Tibial artery (tissue), 4 donors: ENCODE measurements around the gene VPS41.

Source experiments
- DNase-seq, 2 donors: peaks; one replicate each; pipeline ENCODE4 v3.0.0-alpha.2; 2019
- H3K27ac ChIP-seq, 2 donors: fragments of 200-600 bp; sonication (generic) in 1 of 2; 1 replicate in 1 of 2; 2 replicates in 1 of 2; pipeline ENCODE4 v1.5.1; 2018 to 2019; ENCODE audit warnings: mild to moderate bottlenecking in 1 of 2
- H3K27me3 ChIP-seq, 2 donors: fragments of 200-600 bp; sonication (generic) in 1 of 2; one replicate each; pipeline versions ENCODE4 v1.5.1 to v1.6.0; 2016 to 2019
- H3K36me3 ChIP-seq, 3 donors: fragments of 200-600 bp; sonication (generic) in 2 of 3; one replicate each; pipeline ENCODE4 v1.5.1; 2016 to 2019; ENCODE audit warnings: mild to moderate bottlenecking in 2 of 3
- H3K4me1 ChIP-seq, 4 donors: fragments of 200-600 bp; sonication (generic) in 2 of 4; 1 replicate in 3 of 4; 2 replicates in 1 of 4; pipeline ENCODE4 v1.5.1; 2016 to 2019
- H3K4me3 ChIP-seq, 2 donors: fragments of 200-600 bp; sonication (generic) in 1 of 2; 1 replicate in 1 of 2; 2 replicates in 1 of 2; pipeline ENCODE4 v1.5.1; 2018 to 2019; ENCODE audit warnings: mild to moderate bottlenecking in 2 of 2
- H3K9me3 ChIP-seq, 3 donors: fragments of 200-600 bp; sonication (generic) in 1 of 3; one replicate each; pipeline ENCODE4 v1.5.1; 2016 to 2019
- intact Hi-C: fragments of 100-400 bp; cut with DNase I; formaldehyde crosslinking; loops from one replicate; pipeline ENCODE4 v1.15.0; 2023; ENCODE audit warnings: low total_unique reads
- TF ChIP-seq, protein P1 (sequence below), 2 experiments: fragments of 200-600 bp in 1 of 2; fragments of 450-650 bp in 1 of 2; IDR thresholded peaks; one replicate each; pipeline ENCODE4 v1.5.1; 2017 to 2019; ENCODE audit warnings: antibody characterized with exemption in 2 of 2, mild to moderate bottlenecking in 1 of 2, moderate library complexity in 1 of 2

Gene VPS41

GRCh38 chr7:38686888-38687287 lies 222.1 kb downstream of the VPS41 start:
- no peak for DNase-seq
- intact Hi-C loops = no loop called here
- Histone ChIP-seq H3K9me3 (no peaks in the 10 kb centered on the region), H3K4me3 (no peak overlapping the region), H3K27ac (no peak overlapping the region), H3K4me1 (no peaks in the 10 kb centered on the region), H3K27me3 (no peaks in the 10 kb centered on the region), H3K36me3 (no peaks in the 10 kb centered on the region)
- TF ChIP-seq, protein P1, sequence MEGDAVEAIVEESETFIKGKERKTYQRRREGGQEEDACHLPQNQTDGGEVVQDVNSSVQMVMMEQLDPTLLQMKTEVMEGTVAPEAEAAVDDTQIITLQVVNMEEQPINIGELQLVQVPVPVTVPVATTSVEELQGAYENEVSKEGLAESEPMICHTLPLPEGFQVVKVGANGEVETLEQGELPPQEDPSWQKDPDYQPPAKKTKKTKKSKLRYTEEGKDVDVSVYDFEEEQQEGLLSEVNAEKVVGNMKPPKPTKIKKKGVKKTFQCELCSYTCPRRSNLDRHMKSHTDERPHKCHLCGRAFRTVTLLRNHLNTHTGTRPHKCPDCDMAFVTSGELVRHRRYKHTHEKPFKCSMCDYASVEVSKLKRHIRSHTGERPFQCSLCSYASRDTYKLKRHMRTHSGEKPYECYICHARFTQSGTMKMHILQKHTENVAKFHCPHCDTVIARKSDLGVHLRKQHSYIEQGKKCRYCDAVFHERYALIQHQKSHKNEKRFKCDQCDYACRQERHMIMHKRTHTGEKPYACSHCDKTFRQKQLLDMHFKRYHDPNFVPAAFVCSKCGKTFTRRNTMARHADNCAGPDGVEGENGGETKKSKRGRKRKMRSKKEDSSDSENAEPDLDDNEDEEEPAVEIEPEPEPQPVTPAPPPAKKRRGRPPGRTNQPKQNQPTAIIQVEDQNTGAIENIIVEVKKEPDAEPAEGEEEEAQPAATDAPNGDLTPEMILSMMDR (IDR thresholded peaks at IDR 0.05) = no peak

GRCh38 chr7:38685851-38686250 lies 223.1 kb downstream of the VPS41 start:
- no peaks in the 10 kb centered on the region for H3K36me3 ChIP-seq
- no peak for DNase-seq
- H3K27me3 ChIP-seq = no peaks in the 10 kb centered on the region
- no peak overlapping the region for H3K4me3 ChIP-seq
- H3K9me3 ChIP-seq = no peaks in the 10 kb centered on the region
- TF ChIP-seq, protein P1 (IDR thresholded peaks at IDR 0.05) = no peak
- intact Hi-C loops = no loop called here
- no peaks in the 10 kb centered on the region for H3K4me1 ChIP-seq
- no peak overlapping the region for H3K27ac ChIP-seq

DNA sequence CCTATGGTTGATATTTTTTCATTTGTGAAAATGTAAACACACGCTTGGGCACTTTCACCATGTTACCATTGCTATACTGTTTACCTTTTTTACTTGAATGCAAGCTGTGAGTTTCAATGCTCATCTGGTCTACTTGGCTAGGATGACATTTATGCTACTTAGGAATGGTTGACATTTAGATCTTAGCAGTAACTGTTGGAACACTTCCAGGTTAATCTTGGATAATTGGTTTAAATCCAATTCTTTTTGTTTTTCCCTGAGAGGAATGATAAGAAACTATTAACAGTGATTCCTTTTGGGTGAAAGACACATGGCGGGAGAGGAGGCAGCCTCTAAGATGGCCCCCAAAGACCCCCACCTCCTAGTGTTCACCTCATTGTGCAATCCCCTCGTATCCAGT lies 226.4 kb downstream of the VPS41 start:
- intact Hi-C loops = no loop called here
- Histone ChIP-seq H3K9me3 (peaks cover 0 to 3% (median 0%) of the 10 kb centered on the region in 3 donors), H3K27ac (no peak overlapping the region), H3K4me3 (no peak overlapping the region), H3K27me3 (no peaks in the 10 kb centered on the region), H3K4me1 (no peaks in the 10 kb centered on the region), H3K36me3 (no peaks in the 10 kb centered on the region)
- TF ChIP-seq, protein P1 (IDR thresholded peaks at IDR 0.05) = no peak
- no peak for DNase-seq

- H3K4me1 ChIP-seq = no peaks in the 10 kb centered on the region
- no peak overlapping the region for H3K4me3 ChIP-seq
- no peak for DNase-seq
- no peaks in the 10 kb centered on the region for H3K36me3 ChIP-seq
- no peak overlapping the region for H3K27ac ChIP-seq
- H3K9me3 ChIP-seq = peaks cover 0 to 3% (median 0%) of the 10 kb centered on the region in 3 donors
- TF ChIP-seq, protein P1 (IDR thresholded peaks at IDR 0.05) = no peak
- intact Hi-C loops = no loop called here
- H3K27me3 ChIP-seq = no peaks in the 10 kb centered on the region
These were observed 227.1 kb downstream of the VPS41 start for GRCh38 chr7:38681882-38682281.

DNA sequence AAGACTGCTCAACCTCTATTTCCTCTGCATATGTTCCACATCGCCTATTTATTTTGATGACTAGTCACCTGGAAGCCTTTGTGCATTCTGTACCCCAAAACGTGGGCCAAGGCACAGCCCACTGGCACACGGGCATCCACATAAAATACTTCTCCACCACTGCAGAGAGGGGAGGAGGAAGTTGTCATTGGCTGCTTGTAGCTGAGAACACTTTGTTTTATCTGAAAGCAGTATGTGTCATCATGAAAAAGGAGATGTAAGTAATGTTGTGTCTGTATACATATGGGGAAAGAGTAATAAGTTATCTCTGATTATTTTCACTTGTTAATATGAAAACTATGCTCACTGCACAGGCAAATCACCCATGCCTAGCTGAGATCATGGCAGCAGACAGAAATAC lies 229.6 kb downstream of the VPS41 start:
- H3K27me3 ChIP-seq = no peaks in the 10 kb centered on the region
- H3K9me3 ChIP-seq = peaks cover 0 to 3% (median 0%) of the 10 kb centered on the region in 3 donors
- DNase-seq = no peak
- no peaks in the 10 kb centered on the region for H3K4me1 ChIP-seq
- no peak overlapping the region for H3K27ac ChIP-seq
- intact Hi-C loops = no loop called here
- TF ChIP-seq, protein P1 (IDR thresholded peaks at IDR 0.05) = no peak
- H3K4me3 ChIP-seq = no peak overlapping the region
- H3K36me3 ChIP-seq = no peaks in the 10 kb centered on the region

DNA sequence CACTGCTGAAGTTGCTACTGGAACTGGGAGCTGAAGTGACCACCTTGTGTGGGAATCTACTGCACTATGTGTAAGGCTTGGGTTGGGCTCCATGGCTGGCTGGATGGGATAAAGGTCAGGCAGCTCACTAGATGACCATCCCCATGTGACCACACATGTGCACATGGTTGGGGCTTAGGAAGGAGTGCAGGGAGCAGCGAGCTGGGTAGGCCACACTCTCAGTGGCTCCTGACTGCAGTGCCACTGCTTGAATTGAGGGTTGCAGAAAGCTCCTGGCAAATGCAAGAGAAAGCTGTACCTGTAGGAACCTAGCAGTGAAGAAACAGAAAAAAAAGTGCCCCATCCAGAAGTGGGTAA lies 230.3 kb downstream of the VPS41 start:
- no peaks in the 10 kb centered on the region for H3K4me1 ChIP-seq
- H3K27me3 ChIP-seq = no peaks in the 10 kb centered on the region
- H3K9me3 ChIP-seq = peaks cover 0 to 3% (median 0%) of the 10 kb centered on the region in 3 donors
- intact Hi-C loops = no loop called here
- DNase-seq = no peak
- TF ChIP-seq, protein P1 (IDR thresholded peaks at IDR 0.05) = no peak
- H3K4me3 ChIP-seq = no peak overlapping the region
- no peak overlapping the region for H3K27ac ChIP-seq
- H3K36me3 ChIP-seq = no peaks in the 10 kb centered on the region
